ENCODE results near the gene FAM13A. TPM values are rescaled to one million over a fixed set of nuclear protein-coding genes. Genes with fewer than 3 reads are reported as not detected.

The FAM13A gene
- total and polyA plus RNA-seq, 2 of the 4 experiments (the other 2 are of a cell fraction) = 13.1 to 22.0 TPM

GRCh38 chr4:89077761-89078160 lies 20.8 kb upstream of the FAM13A start:
- Histone ChIP-seq H3K4me3 (ENCODE audit: insufficient read depth, low read depth, low read length) (no peak overlapping the region), H3K27ac (ENCODE audit: insufficient read depth, low read length) (no peak overlapping the region), H3K27me3 (ENCODE audit: control insufficient read depth, insufficient read depth, low read length) (peaks cover 8% of the 10 kb centered on the region), H2BK120ac (ENCODE audit: low read depth, low read length) (no peak overlapping the region), H2BK15ac (ENCODE audit: low read depth, low read length) (no peak overlapping the region), H4K20me1 (ENCODE audit: insufficient read depth, low read length) (no peaks in the 10 kb centered on the region), H2AFZ (replicated peaks; ENCODE audit: low read length, poor library complexity) (no peak overlapping the region), H3K14ac (replicated peaks; ENCODE audit: low read depth, low read length) (no peak overlapping the region), H2AK9ac (replicated peaks; ENCODE audit: low read depth, low read length, poor library complexity) (no peak overlapping the region), H3K9me1 (ENCODE audit: insufficient read depth, low read length) (no peaks in the 10 kb centered on the region), H3K4me2 (ENCODE audit: low read depth, low read length) (no peak overlapping the region), H2BK5ac (ENCODE audit: low read depth, low read length, poor library complexity, severe bottlenecking) (no peak overlapping the region), H3K23ac (ENCODE audit: low read depth, low read length) (no peak overlapping the region), H2AK5ac (ENCODE audit: low read depth, low read length) (no peak overlapping the region), H3K56ac (ENCODE audit: extremely low read depth, insufficient read depth, low read length) (no peak overlapping the region), H3K9ac (ENCODE audit: low read depth, low read length) (no peak overlapping the region), H4K8ac (ENCODE audit: low read depth in 2 of 2, low read length in 2 of 2) (no peak overlapping the region), H3K4me1 (ENCODE audit: control insufficient read depth, insufficient read depth, low read length) (no peaks in the 10 kb centered on the region), H3K79me1 (ENCODE audit: low read depth in 1 of 2, low read length in 2 of 2) (no peaks in the 10 kb centered on the region), H3K9me3 (ENCODE audit: control insufficient read depth, insufficient read depth, low read length) (peaks cover 10% of the 10 kb centered on the region), H4K5ac (ENCODE audit: low read depth, low read length) (no peak overlapping the region), H3K18ac (ENCODE audit: low read depth, low read length) (no peak overlapping the region), H4K91ac (ENCODE audit: insufficient read depth, low read depth, low read length) (no peak overlapping the region), H3K36me3 (ENCODE audit: control insufficient read depth, insufficient read depth, low read length) (no peaks in the 10 kb centered on the region), H3K4ac (ENCODE audit: low read depth, low read length) (no peak overlapping the region), H2BK20ac (ENCODE audit: low read depth, low read length) (no peak overlapping the region)
- BruUV-seq (replicated peaks) = no TSS peak
- no peak for DNase-seq
- intact Hi-C loops (cut with micrococcal nuclease) = no loop called here
- ChIA-PET POLR2A (ENCODE audit: unreplicated experiment) (no interaction called here), CTCF (no interaction called here)
- dilution Hi-C loops (cut with HindIII; ENCODE audit: low sequenced_read_pairs, unreplicated experiment) = no loop called here
- in situ Hi-C loops (cut with MboI; ENCODE audit: low sequenced_read_pairs) = no loop called here
- ATAC-seq (ENCODE audit: low read depth) = no peak
- TF ChIP-seq, protein P1, sequence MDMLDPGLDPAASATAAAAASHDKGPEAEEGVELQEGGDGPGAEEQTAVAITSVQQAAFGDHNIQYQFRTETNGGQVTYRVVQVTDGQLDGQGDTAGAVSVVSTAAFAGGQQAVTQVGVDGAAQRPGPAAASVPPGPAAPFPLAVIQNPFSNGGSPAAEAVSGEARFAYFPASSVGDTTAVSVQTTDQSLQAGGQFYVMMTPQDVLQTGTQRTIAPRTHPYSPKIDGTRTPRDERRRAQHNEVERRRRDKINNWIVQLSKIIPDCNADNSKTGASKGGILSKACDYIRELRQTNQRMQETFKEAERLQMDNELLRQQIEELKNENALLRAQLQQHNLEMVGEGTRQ (IDR thresholded peaks at IDR 0.05; ENCODE audit: low read depth, low read length) = no peak
- no peak for TF ChIP-seq SMC3 (IDR thresholded peaks at IDR 0.05; ENCODE audit: low read depth, low read length)

Data from IMR-90 (cell line).